ENCODE data around the gene EDAR. TPM values are rescaled to one million over a fixed set of nuclear protein-coding genes. Genes with fewer than 3 reads are reported as not detected.

The EDAR gene
- polyA plus RNA-seq, 1 donor (not counting 4 experiments of a cell fraction or from before 2014, with no cell fraction given): 0.21 TPM

DNA sequence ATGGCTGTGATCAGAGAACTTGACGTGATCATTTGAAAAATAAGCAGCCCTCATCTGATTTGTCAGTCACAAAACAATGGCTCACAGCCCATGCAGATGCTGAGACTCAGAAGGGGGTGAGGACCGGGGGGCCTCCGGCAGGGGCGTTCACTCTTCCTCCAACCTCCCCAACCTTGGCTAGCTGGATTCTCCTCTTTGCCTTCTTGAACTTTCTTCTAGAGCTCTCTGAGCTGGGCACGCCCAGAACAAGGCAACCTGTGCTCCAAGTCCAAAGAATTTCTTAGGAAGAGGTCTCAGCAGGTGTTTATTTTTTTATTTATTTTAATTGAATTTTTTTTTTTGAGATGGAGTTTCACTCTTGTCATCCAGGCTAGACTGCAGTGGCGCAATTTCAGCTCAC is 16.4 kb downstream of the EDAR start:
- Histone ChIP-seq H3K9me1 (ENCODE audit: control insufficient read depth, extremely low read depth, insufficient read depth, low read length) (no peaks in the 10 kb centered on the region), H4K20me1 (ENCODE audit: control insufficient read depth, extremely low read depth, insufficient read depth, low read length) (no peaks in the 10 kb centered on the region), H3K27me3 (ENCODE audit: control insufficient read depth, extremely low read depth, insufficient read depth, low read length) (peaks cover 9% of the 10 kb centered on the region), H3K9ac (ENCODE audit: control insufficient read depth, extremely low read depth, insufficient read depth, low read length) (no peak overlapping the region), H3K79me2 (ENCODE audit: control insufficient read depth, insufficient read depth, low read length) (no peaks in the 10 kb centered on the region), H2AFZ (ENCODE audit: control insufficient read depth, low read length) (no peak overlapping the region), H3K4me2 (ENCODE audit: control insufficient read depth, extremely low read depth, insufficient read depth, low read depth, low read length) (no peak overlapping the region), H3K4me1 (ENCODE audit: control insufficient read depth, extremely low read depth, insufficient read depth, low read length) (peaks cover 33% of the 10 kb centered on the region), H3K4me3 (ENCODE audit: control insufficient read depth in 2 of 3, extremely low read depth in 1 of 3, insufficient read depth in 2 of 3, low read depth in 1 of 3, low read length in 3 of 3) (no peak overlapping the region), H3K36me3 (ENCODE audit: control insufficient read depth in 2 of 2, extremely low read depth in 1 of 2, insufficient read depth in 2 of 2, low read length in 2 of 2) (no peaks in the 10 kb centered on the region), H3K27ac (ENCODE audit: control insufficient read depth, insufficient read depth, low read length) (peak overlapping the region; percentile 13), H3K9me3 (ENCODE audit: control insufficient read depth, low read depth, low read length) (no peaks in the 10 kb centered on the region)
- TF ChIP-seq EZH2 (IDR thresholded peaks at IDR 0.05; ENCODE audit: low read length): no peak
- TF ChIP-seq, protein P1, sequence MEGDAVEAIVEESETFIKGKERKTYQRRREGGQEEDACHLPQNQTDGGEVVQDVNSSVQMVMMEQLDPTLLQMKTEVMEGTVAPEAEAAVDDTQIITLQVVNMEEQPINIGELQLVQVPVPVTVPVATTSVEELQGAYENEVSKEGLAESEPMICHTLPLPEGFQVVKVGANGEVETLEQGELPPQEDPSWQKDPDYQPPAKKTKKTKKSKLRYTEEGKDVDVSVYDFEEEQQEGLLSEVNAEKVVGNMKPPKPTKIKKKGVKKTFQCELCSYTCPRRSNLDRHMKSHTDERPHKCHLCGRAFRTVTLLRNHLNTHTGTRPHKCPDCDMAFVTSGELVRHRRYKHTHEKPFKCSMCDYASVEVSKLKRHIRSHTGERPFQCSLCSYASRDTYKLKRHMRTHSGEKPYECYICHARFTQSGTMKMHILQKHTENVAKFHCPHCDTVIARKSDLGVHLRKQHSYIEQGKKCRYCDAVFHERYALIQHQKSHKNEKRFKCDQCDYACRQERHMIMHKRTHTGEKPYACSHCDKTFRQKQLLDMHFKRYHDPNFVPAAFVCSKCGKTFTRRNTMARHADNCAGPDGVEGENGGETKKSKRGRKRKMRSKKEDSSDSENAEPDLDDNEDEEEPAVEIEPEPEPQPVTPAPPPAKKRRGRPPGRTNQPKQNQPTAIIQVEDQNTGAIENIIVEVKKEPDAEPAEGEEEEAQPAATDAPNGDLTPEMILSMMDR (optimal IDR thresholded peaks at IDR 0.05 in 1 of 3, IDR thresholded peaks at IDR 0.05 in 1 of 3, conservative IDR thresholded peaks at IDR 0.05 in 1 of 3; ENCODE audit: extremely low read depth in 1 of 3, insufficient read depth in 2 of 3, low read length in 3 of 3): no peak
- dilution Hi-C loops (cut with MboI; ENCODE audit: extremely low pct_ligation_motif_present, low sequenced_read_pairs): no loop called here
- no peak for DNase-seq (ENCODE audit: low read depth, low spot score)
- no peak for FAIRE-seq

DNA sequence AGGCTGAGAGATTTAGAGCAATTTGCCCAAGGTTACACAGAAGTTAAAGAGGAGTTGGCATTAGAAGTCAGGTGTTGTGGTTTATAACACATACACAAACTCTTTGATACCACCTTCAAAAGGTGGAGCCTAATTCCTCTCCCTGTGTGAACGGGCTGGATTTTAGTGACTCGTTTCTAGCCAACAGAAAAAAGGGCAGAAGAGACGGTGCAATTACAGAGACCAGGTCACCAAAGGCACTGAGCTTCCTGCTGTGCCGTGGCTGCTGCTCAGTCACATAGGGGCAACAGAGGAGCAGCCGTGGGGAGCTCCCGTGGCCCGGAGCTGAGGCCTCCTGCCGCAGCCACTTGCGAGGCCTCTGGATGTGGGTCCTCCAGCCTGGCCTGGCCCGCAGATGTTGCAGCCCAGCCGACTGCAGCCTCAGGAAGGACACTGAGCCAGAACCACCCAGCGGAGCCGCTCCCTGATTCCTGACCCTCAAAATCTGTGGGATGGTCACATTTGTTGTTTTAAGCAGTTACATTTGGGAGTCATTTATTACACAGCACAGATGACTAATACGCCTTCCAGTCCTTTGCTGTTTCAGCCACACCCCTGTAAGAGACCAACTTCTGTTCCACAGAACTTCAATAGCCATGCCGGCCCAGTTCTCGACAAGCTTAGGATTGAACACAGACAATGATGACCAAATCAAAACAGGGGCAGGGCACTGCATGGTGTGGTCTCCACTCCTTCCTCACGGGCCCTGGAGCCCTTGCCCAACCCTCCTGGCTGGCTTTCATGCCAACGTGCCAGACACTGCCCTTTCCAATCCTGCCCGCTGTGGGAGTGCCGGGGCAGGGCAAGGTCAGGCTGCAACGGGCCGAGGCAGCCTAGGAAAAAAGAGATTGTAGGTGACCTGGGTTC is 17.1 kb downstream of the EDAR start:
- H3K9me3 ChIP-seq (ENCODE audit: control insufficient read depth, low read depth, low read length): no peaks in the 10 kb centered on the region
- H3K4me2 ChIP-seq (ENCODE audit: control insufficient read depth, extremely low read depth, insufficient read depth, low read depth, low read length): peak overlapping the region; percentile 49
- H3K27me3 ChIP-seq (ENCODE audit: control insufficient read depth, extremely low read depth, insufficient read depth, low read length): peaks cover 9% of the 10 kb centered on the region
- no peaks in the 10 kb centered on the region for H4K20me1 ChIP-seq (ENCODE audit: control insufficient read depth, extremely low read depth, insufficient read depth, low read length)
- H3K9ac ChIP-seq (ENCODE audit: control insufficient read depth, extremely low read depth, insufficient read depth, low read length): no peak overlapping the region
- DNase-seq (ENCODE audit: low read depth, low spot score): peak; percentile 42
- TF ChIP-seq EZH2 (IDR thresholded peaks at IDR 0.05; ENCODE audit: low read length): no peak
- TF ChIP-seq, protein P1 (optimal IDR thresholded peaks at IDR 0.05 in 1 of 3, IDR thresholded peaks at IDR 0.05 in 1 of 3, conservative IDR thresholded peaks at IDR 0.05 in 1 of 3; ENCODE audit: extremely low read depth in 1 of 3, insufficient read depth in 2 of 3, low read length in 3 of 3): no peak
- no peaks in the 10 kb centered on the region for H3K36me3 ChIP-seq (ENCODE audit: control insufficient read depth in 2 of 2, extremely low read depth in 1 of 2, insufficient read depth in 2 of 2, low read length in 2 of 2)
- peak; percentile 66 for FAIRE-seq
- H2AFZ ChIP-seq (ENCODE audit: control insufficient read depth, low read length): no peak overlapping the region
- H3K4me1 ChIP-seq (ENCODE audit: control insufficient read depth, extremely low read depth, insufficient read depth, low read length): peaks cover 33% of the 10 kb centered on the region
- H3K27ac ChIP-seq (ENCODE audit: control insufficient read depth, insufficient read depth, low read length): peak overlapping the region; percentile 13
- peak overlapping the region in 1 of 3 experiments; percentile 5 for H3K4me3 ChIP-seq (ENCODE audit: control insufficient read depth in 2 of 3, extremely low read depth in 1 of 3, insufficient read depth in 2 of 3, low read depth in 1 of 3, low read length in 3 of 3)
- dilution Hi-C loops (cut with MboI; ENCODE audit: extremely low pct_ligation_motif_present, low sequenced_read_pairs): no loop called here
- no peaks in the 10 kb centered on the region for H3K9me1 ChIP-seq (ENCODE audit: control insufficient read depth, extremely low read depth, insufficient read depth, low read length)
- no peaks in the 10 kb centered on the region for H3K79me2 ChIP-seq (ENCODE audit: control insufficient read depth, insufficient read depth, low read length)
